ENCODE data around the gene MIGA2.

Gene MIGA2

DNA sequence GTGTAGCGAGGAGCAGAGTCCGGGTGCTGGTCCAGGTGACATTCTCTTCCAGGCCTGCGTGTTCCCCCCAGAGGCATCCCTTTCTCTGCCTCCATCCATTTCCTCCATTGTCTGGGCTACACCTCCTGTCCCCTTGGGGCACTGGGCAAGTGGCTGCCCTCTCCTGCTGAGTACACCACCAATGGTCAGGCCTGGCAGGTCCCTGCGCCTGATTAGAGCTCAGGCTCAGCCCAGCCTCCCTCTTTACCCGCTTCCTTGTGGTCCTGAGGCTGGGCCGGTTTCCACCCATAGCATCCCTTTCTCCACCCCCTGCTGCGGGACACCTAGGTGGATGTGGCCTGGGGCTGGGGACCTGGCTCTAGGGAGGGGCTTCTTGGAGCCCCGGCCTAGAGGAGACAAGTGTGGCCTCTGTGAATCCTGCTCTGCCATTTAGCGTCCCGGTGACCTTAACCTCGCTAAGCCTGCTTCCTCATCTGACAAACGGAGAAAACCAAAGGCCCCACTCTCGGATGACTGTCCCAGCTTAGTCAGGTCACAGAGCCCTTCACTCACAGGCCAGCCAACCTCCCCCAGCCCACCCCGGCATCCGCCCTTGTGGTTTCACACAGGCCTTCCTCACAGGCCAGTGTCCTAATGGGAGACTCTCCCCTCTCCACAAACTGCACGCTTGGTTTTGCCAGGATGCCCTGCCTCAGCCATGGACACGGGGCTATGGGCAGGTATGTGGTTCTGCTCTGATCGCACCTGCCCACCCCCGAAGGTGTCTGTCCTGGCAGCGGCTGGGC is 57.4 kb downstream of the MIGA2 start:
- DNase-seq (ENCODE audit: low read depth): no peak
- no peak overlapping the region for H3K4me3 ChIP-seq (ENCODE audit: low read length)
- TF ChIP-seq CTCF (conservative IDR thresholded peaks at IDR 0.05; ENCODE audit: low read length): no peak

- DNase-seq (ENCODE audit: low read depth): no peak
- H3K4me3 ChIP-seq (ENCODE audit: low read length): no peak overlapping the region
- no peak for TF ChIP-seq CTCF (conservative IDR thresholded peaks at IDR 0.05; ENCODE audit: low read length)
Observed at GRCh38 chr9:129094387-129095169, 58.2 kb downstream of the MIGA2 start.

GRCh38 chr9:129095170-129095667 is 58.8 kb downstream of the MIGA2 start:
- no peak for DNase-seq (ENCODE audit: low read depth)
- no peak for TF ChIP-seq CTCF (conservative IDR thresholded peaks at IDR 0.05; ENCODE audit: low read length)
- no peak overlapping the region for H3K4me3 ChIP-seq (ENCODE audit: low read length)

DNA sequence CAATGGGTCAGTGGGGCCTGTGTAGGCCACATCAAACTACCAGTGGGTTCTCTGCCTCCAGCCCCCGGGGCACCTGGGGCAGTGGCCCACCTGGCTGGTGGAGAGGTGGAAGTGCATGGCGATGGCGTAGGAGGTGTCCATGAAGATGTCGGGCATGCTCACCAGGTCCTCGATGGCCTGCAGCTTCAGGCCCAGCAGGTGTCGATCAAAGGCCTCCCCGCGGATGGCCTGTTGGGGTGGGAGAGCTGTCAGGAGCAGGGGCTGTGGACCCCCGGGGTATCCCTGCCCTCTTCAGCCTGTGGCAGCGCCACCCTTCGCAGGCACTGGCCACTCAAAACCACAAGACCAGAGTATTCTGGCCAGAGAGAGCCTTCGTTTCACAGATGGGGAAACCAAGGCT is 59.5 kb downstream of the MIGA2 start:
- no peak for TF ChIP-seq CTCF (conservative IDR thresholded peaks at IDR 0.05; ENCODE audit: low read length)
- H3K4me3 ChIP-seq (ENCODE audit: low read length): no peak overlapping the region
- no peak for DNase-seq (ENCODE audit: low read depth)

DNA sequence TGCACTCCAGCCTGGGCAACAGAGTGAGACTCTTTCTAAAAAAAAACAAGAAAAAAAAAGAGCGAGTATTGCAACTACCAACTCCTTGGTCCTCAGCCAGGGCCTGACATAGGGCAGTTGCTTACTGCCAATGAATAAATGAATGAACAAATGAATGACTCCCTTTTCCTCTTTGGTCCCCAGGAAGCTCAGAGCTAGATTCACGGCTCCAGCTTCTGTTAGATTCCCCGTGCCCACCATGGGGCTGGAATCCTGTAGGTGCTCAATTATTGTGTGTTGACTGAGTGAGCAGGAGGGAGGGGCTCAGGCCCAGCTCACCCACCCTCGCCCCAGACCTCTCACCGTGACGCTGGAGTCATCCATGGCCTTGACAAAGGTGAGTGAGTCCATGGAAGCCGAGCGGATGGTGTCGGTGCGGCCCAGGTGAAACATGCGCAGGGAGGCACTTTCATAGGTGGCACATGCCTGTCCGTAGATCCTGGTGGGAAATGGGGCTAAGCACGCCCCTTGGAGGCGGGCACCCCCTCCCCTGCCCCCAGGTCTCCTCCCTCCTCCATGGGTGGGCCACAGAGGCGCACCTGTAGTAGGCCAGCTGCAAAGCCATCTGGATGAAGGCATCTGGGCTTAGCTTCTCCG is 61.4 kb downstream of the MIGA2 start:
- no peak for DNase-seq (ENCODE audit: low read depth)
- no peak overlapping the region for H3K4me3 ChIP-seq (ENCODE audit: low read length)
- TF ChIP-seq CTCF (conservative IDR thresholded peaks at IDR 0.05; ENCODE audit: low read length): no peak

DNA sequence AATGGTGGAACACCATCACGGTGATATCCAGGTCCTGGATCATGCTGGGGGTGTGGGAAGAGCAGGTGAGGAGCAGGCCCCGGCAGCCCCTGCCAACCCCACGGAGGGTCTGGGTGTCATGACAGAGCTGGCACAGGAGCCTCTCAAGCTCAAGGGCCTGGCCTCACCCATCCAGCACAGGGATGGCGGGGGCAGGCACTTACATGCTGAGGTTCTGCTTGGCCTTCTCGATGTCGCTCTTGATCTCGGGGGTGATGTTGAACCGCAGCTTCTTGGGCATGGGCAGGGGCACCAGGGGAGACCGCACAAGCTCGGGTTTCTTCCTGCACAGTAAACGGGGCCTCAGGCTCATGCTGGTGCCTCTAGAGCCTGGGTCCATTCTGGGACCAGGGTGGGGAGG is 61.9 kb downstream of the MIGA2 start:
- DNase-seq (ENCODE audit: low read depth): no peak
- no peak for TF ChIP-seq CTCF (conservative IDR thresholded peaks at IDR 0.05; ENCODE audit: low read length)
- no peak overlapping the region for H3K4me3 ChIP-seq (ENCODE audit: low read length)

Data from AG10803 (cell line).